Activated T-helper 1 cell treated with Interleukin-2 at 50 U/mL for 16 hours (primary cell): ENCODE data around the gene BICDL1.

Experiments
- DNase-seq: peaks from one replicate; pipeline ENCODE4 v3.0.0-alpha.2; 2020; ENCODE audit warnings: low read depth

BICDL1 gene

GRCh38 chr12:120125792-120126634, 137.0 kb downstream of the BICDL1 start:
- DNase-seq = no peak

GRCh38 chr12:120126635-120127005, 137.6 kb downstream of the BICDL1 start:
- DNase-seq = no peak

- DNase-seq = no peak
Measured at GRCh38 chr12:120130011-120130410, 141.0 kb downstream of the BICDL1 start.

DNA sequence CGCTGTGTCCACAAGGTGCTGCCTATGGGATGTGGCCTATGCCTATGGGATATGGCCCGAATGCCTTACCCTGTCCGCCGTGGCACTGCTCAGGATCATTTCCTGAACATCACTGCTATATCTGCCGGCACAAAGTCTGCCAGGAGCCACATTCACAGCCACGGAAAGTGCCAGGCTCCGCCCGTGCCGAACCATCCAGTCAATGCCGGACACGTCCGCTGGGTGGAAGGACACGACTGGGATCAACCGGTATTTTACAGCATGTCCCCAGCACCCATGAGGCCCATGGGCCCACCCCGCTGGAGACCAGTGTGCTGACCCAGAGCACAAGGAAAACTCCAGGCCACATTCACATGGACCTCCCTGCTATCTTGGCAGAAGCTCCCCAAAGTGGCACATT, 142.1 kb downstream of the BICDL1 start:
- no peak for DNase-seq

GRCh38 chr12:120132054-120132836, 143.2 kb downstream of the BICDL1 start:
- no peak for DNase-seq

DNA sequence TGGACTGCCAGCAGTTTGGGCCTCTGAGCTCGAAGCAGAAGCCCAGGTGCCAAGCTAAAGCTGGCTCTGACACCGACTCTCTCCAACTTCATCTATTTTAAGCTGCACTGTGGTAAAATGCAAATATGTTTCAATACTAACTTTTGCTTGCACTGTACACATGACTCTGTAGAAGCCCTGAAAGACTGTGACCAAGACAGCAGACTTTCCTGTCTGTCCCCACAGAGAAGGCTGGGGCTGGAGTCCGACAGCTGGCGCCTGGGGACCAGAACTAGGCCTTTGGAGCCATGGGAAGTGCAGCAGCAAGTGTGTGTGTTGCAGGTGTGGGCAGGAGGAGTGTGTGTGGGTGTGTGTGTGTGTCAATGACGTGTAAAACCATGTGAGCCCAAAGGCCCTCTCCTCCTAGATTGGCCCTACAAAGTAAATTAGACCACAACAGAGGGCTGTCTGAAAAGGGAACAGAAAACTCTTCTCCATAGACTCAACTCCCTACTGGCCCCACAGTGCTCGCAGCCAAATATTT, 143.9 kb downstream of the BICDL1 start:
- no peak for DNase-seq

- no peak for DNase-seq
Measured at GRCh38 chr12:120134307-120134980, 145.4 kb downstream of the BICDL1 start.

DNA sequence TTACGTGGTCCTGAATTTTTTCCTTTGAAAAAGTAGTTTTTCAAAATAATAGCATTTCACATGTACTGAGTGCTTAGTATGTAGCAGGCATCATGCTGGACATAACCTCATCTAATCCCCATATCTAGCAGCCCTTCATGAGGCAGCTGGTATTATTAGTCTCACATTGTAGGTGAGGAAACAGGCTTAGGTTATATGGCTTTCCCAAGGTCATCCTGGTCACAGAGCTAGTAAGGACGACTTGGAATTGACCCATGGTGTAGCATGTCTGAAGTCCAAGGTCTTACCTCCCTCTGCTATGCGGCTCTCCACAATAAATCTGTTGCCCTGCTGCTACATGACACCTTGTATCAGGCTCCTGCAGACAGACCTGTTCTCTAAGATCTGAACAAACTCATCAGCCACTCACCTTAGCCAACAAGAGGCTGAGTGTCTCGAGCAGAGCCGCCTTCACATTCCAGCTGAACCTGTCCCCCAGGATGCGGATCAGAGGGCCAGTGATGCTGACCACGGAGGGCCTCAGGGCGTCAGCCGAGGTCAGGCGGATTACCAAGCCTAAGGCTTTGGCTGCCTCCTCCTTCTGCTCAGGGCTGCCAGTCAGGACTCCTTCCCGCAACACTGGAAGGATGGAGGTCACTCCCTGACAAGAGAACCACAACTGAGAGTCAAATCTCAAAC, 147.2 kb downstream of the BICDL1 start:
- DNase-seq = no peak

DNA sequence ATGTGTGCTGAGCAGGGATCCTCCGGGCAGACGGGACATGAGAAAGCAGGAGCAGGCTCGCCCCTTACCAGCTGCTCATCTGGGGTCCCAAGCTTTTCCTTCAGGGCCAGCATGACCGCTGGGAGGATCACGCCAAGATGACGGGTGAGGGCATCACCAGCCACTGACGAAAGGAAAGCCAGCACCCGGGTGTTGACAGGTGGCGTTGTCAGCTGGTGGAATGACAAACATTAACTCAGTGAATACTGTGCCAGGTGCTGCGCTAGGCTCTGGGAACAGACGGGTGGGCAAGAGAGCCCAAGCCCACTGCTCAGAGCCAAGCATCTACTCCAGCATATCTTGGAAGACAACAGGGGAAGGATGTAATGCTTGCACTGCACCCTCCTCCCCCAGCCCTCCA, 148.8 kb downstream of the BICDL1 start:
- no peak for DNase-seq

DNA sequence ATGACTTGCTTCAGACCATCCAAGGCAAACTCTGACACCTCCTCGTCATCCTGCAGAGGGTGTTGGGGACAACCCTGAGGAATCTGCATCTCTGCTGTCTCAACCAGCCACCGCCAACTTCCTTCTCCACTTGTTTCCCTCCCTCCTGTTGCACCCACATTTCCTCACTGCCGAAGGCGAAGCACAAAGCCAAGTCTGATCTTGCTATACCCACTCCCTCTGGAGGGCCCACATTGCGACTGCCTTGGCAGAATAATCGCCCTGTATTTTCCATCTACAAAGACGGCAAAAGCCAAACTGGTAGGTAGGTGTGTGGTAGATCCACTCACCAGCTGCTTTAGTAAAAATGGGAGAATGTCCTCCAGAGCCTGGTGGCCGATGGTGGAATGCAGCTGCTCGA, 149.3 kb downstream of the BICDL1 start:
- no peak for DNase-seq

GRCh38 chr12:120139958-120140357, 150.9 kb downstream of the BICDL1 start:
- DNase-seq = no peak

GRCh38 chr12:120140603-120141002, 151.6 kb downstream of the BICDL1 start:
- DNase-seq = no peak

GRCh38 chr12:120141336-120141735, 152.3 kb downstream of the BICDL1 start:
- no peak for DNase-seq

GRCh38 chr12:120142231-120142877, 153.3 kb downstream of the BICDL1 start:
- DNase-seq = no peak
